Measurements from ENCODE around the gene KCNK10.

KCNK10 gene

GRCh38 chr14:88256997-88257950 lies 65.8 kb downstream of the KCNK10 start:
- DNase-seq (ENCODE audit: insufficient read length, low spot score) (no peak), FAIRE-seq (no peak)
- no peak for TF ChIP-seq POU2F2 (IDR thresholded peaks at IDR 0.05; ENCODE audit: low read depth, low read length)
- no peak for TF ChIP-seq SPI1 (IDR thresholded peaks at IDR 0.05; ENCODE audit: low read depth, low read length)
- no peak for TF ChIP-seq POLR2AphosphoS5 (IDR thresholded peaks at IDR 0.05; ENCODE audit: low read depth, low read length)
- TF ChIP-seq POLR2A (IDR thresholded peaks at IDR 0.05; ENCODE audit: low read depth, low read length) = no peak
- TF ChIP-seq TAF1 (IDR thresholded peaks at IDR 0.05; ENCODE audit: low read depth, low read length) = no peak
- no peak for TF ChIP-seq PAX5 (IDR thresholded peaks at IDR 0.05; ENCODE audit: insufficient read depth, low read length, severe bottlenecking)

- FAIRE-seq = no peak
- no peak for DNase-seq (ENCODE audit: insufficient read length, low spot score)
Measured at GRCh38 chr14:88255798-88256197, 67.3 kb downstream of the KCNK10 start.

DNA sequence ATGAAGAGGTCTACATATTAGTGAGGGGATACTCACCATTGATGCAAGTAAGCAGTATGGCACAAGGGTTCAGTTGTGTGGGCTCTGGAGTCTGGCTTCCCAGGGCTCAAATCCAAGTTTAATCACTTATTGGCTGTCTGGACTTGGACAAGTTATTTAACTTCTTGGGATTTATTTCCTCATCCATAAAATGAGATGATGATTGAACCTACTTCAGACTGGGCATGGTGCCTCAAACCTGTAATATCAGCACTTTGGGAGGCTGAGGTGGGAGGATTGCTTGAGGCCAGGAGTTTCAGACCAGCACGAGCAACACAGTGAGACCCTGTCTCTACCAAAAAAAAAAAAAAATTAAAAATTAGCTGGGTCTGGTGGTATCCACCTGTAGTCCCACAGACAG lies 67.9 kb downstream of the KCNK10 start:
- DNase-seq (ENCODE audit: insufficient read length, low spot score) (no peak), FAIRE-seq (no peak)
- no peak for TF ChIP-seq POU2F2 (IDR thresholded peaks at IDR 0.05; ENCODE audit: low read depth, low read length)
- no peak for TF ChIP-seq POLR2A (IDR thresholded peaks at IDR 0.05; ENCODE audit: low read depth, low read length)
- no peak for TF ChIP-seq POLR2AphosphoS5 (IDR thresholded peaks at IDR 0.05; ENCODE audit: low read depth, low read length)
- no peak for TF ChIP-seq SPI1 (IDR thresholded peaks at IDR 0.05; ENCODE audit: low read depth, low read length)
- TF ChIP-seq PAX5 (IDR thresholded peaks at IDR 0.05; ENCODE audit: insufficient read depth, low read length, severe bottlenecking) = no peak
- TF ChIP-seq TAF1 (IDR thresholded peaks at IDR 0.05; ENCODE audit: low read depth, low read length) = no peak

More at GRCh38 chr14:88255798-88256197, 67.3 kb downstream of the KCNK10 start:
- TF ChIP-seq TAF1 (IDR thresholded peaks at IDR 0.05; ENCODE audit: low read depth, low read length) = no peak
- TF ChIP-seq SPI1 (IDR thresholded peaks at IDR 0.05; ENCODE audit: low read depth, low read length) = no peak
- TF ChIP-seq POLR2AphosphoS5 (IDR thresholded peaks at IDR 0.05; ENCODE audit: low read depth, low read length) = no peak
- TF ChIP-seq PAX5 (IDR thresholded peaks at IDR 0.05; ENCODE audit: insufficient read depth, low read length, severe bottlenecking) = no peak
- no peak for TF ChIP-seq POLR2A (IDR thresholded peaks at IDR 0.05; ENCODE audit: low read depth, low read length)
- TF ChIP-seq POU2F2 (IDR thresholded peaks at IDR 0.05; ENCODE audit: low read depth, low read length) = no peak

DNA sequence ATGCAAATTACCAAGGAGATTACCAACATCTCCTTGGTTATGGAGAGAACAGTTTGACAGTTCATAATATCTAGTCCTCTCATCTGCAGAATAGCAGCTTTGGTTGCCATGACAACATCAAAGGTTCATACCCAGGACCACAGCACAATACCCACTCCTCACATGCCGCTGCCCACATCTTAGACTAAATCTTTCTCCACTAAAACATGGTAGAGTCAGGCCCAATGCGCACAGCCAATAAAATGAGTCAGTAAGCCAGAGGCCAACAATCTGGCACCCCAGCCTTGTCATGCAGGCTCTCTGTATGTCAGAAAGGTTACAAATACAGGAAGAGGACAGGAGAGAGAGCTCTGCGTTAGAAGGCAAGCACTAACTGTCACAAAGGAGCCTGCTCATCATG lies 70.6 kb downstream of the KCNK10 start:
- no peak for FAIRE-seq
- TF ChIP-seq POLR2AphosphoS5 (IDR thresholded peaks at IDR 0.05; ENCODE audit: low read depth, low read length) = no peak
- TF ChIP-seq POLR2A (IDR thresholded peaks at IDR 0.05; ENCODE audit: low read depth, low read length) = no peak
- TF ChIP-seq PAX5 (IDR thresholded peaks at IDR 0.05; ENCODE audit: insufficient read depth, low read length, severe bottlenecking) = no peak
- no peak for TF ChIP-seq POU2F2 (IDR thresholded peaks at IDR 0.05; ENCODE audit: low read depth, low read length)
- TF ChIP-seq TAF1 (IDR thresholded peaks at IDR 0.05; ENCODE audit: low read depth, low read length) = no peak
- no peak for TF ChIP-seq SPI1 (IDR thresholded peaks at IDR 0.05; ENCODE audit: low read depth, low read length)
- no peak for DNase-seq (ENCODE audit: insufficient read length, low spot score)

GRCh38 chr14:88251650-88252049 lies 71.4 kb downstream of the KCNK10 start:
- DNase-seq (ENCODE audit: insufficient read length, low spot score) = no peak
- FAIRE-seq = no peak
- no peak for TF ChIP-seq POLR2AphosphoS5 (IDR thresholded peaks at IDR 0.05; ENCODE audit: low read depth, low read length)
- no peak for TF ChIP-seq POLR2A (IDR thresholded peaks at IDR 0.05; ENCODE audit: low read depth, low read length)
- TF ChIP-seq POU2F2 (IDR thresholded peaks at IDR 0.05; ENCODE audit: low read depth, low read length) = no peak
- no peak for TF ChIP-seq TAF1 (IDR thresholded peaks at IDR 0.05; ENCODE audit: low read depth, low read length)
- TF ChIP-seq PAX5 (IDR thresholded peaks at IDR 0.05; ENCODE audit: insufficient read depth, low read length, severe bottlenecking) = no peak
- no peak for TF ChIP-seq SPI1 (IDR thresholded peaks at IDR 0.05; ENCODE audit: low read depth, low read length)

DNA sequence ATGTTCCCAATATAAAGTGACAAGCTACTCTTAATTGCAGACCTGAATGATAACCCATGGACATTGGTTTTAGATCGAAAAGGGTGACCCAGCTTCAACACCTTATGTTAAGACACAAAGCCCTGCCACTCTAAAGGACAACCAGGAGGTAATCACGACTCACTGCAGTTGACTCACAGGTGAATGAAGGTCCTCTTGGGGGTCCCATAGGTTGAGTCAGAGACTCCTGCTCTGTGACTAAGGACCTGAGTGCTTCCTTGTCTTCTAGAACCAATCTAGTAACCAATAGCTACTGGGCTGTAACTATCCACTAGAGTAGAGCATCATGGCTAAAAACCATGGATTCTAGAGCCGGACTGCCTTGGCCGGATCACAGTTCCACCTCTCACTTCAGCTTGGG lies 73.8 kb downstream of the KCNK10 start:
- DNase-seq (ENCODE audit: insufficient read length, low spot score) = no peak
- TF ChIP-seq TAF1 (IDR thresholded peaks at IDR 0.05; ENCODE audit: low read depth, low read length) (no peak), PAX5 (IDR thresholded peaks at IDR 0.05; ENCODE audit: insufficient read depth, low read length, severe bottlenecking) (no peak), POLR2AphosphoS5 (IDR thresholded peaks at IDR 0.05; ENCODE audit: low read depth, low read length) (no peak), SPI1 (IDR thresholded peaks at IDR 0.05; ENCODE audit: low read depth, low read length) (no peak), POU2F2 (IDR thresholded peaks at IDR 0.05; ENCODE audit: low read depth, low read length) (no peak), POLR2A (IDR thresholded peaks at IDR 0.05; ENCODE audit: low read depth, low read length) (no peak)
- FAIRE-seq = no peak

GRCh38 chr14:88248606-88249005 lies 74.5 kb downstream of the KCNK10 start:
- no peak for DNase-seq (ENCODE audit: insufficient read length, low spot score)
- TF ChIP-seq PAX5 (IDR thresholded peaks at IDR 0.05; ENCODE audit: insufficient read depth, low read length, severe bottlenecking) = no peak
- TF ChIP-seq TAF1 (IDR thresholded peaks at IDR 0.05; ENCODE audit: low read depth, low read length) = no peak
- no peak for TF ChIP-seq POLR2AphosphoS5 (IDR thresholded peaks at IDR 0.05; ENCODE audit: low read depth, low read length)
- TF ChIP-seq POLR2A (IDR thresholded peaks at IDR 0.05; ENCODE audit: low read depth, low read length) = no peak
- no peak for TF ChIP-seq SPI1 (IDR thresholded peaks at IDR 0.05; ENCODE audit: low read depth, low read length)
- TF ChIP-seq POU2F2 (IDR thresholded peaks at IDR 0.05; ENCODE audit: low read depth, low read length) = no peak
- FAIRE-seq = no peak

- DNase-seq (ENCODE audit: insufficient read length, low spot score) = no peak
- TF ChIP-seq POU2F2 (IDR thresholded peaks at IDR 0.05; ENCODE audit: low read depth, low read length) (no peak), POLR2AphosphoS5 (IDR thresholded peaks at IDR 0.05; ENCODE audit: low read depth, low read length) (no peak), POLR2A (IDR thresholded peaks at IDR 0.05; ENCODE audit: low read depth, low read length) (no peak), PAX5 (IDR thresholded peaks at IDR 0.05; ENCODE audit: insufficient read depth, low read length, severe bottlenecking) (no peak), TAF1 (IDR thresholded peaks at IDR 0.05; ENCODE audit: low read depth, low read length) (no peak), SPI1 (IDR thresholded peaks at IDR 0.05; ENCODE audit: low read depth, low read length) (no peak)
- FAIRE-seq = no peak
Measured at GRCh38 chr14:88247228-88247627, 75.8 kb downstream of the KCNK10 start.

DNA sequence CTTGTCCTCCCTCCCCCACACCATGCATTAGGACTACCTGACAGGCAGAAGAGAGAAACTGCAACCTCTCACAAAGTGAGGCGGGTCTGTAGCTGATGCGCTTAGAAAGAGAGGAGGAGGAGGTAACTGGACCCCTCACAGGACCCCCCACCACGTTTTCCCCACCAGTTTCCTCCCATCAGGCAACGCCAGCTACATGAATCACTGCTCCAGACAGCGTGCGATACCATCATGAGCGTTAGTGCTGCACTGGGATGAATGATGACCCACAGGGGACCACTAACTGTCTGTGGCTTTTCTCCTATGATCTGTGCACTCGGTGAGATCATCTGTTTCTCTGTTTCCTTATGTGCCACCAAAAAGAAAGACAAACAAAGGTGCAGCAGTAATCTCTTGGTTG lies 77.7 kb downstream of the KCNK10 start:
- no peak for TF ChIP-seq POLR2A (IDR thresholded peaks at IDR 0.05; ENCODE audit: low read depth, low read length)
- TF ChIP-seq SPI1 (IDR thresholded peaks at IDR 0.05; ENCODE audit: low read depth, low read length) = no peak
- no peak for TF ChIP-seq PAX5 (IDR thresholded peaks at IDR 0.05; ENCODE audit: insufficient read depth, low read length, severe bottlenecking)
- no peak for TF ChIP-seq TAF1 (IDR thresholded peaks at IDR 0.05; ENCODE audit: low read depth, low read length)
- TF ChIP-seq POLR2AphosphoS5 (IDR thresholded peaks at IDR 0.05; ENCODE audit: low read depth, low read length) = no peak
- TF ChIP-seq POU2F2 (IDR thresholded peaks at IDR 0.05; ENCODE audit: low read depth, low read length) = no peak
- DNase-seq (ENCODE audit: insufficient read length, low spot score) = no peak
- no peak for FAIRE-seq

Data from GM12891 (cell line).